ENCODE data around the gene MOCS3. TPM values are rescaled to one million over a fixed set of nuclear protein-coding genes. Genes with fewer than 3 reads are reported as not detected.

Gene MOCS3
- total and polyA plus RNA-seq, 2 donors from 2014 or later = 1.9 to 5.1 TPM

DNA sequence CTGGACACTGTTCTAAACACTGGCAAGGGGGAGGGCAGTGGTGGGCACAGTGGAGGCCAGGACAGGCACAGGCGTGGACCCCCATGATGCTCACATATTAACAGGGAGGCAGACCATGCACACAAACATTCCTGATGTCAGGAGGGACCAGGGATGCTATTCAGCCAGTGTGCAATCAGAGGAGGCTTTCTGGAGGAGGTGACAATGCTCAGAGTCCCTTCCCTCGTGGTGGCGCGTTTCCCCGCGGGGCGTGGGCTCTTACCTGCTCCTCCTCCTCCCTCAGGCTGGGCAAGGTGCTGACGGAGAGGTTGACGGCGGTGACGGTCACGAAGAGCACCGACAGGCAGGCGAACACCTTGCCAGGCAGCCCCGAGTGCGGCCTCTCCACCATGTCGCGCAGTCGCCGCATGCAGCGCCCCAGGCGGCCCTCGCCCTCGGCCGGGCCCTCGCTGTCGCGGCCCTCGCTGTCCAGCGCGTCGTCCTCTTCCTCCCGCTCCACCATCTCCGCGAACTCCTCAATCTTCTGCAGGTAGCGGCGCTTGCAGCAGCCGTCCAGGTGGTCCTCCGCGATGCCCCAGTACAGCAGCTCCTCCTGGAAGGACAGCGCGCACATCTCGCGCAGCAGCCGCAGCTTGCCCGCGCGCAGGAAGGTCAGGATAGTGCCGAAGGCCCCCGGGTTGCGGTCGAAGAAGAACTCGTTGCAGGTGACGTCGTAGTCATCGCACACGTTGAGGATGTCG is 50.9 kb downstream of the MOCS3 start:
- Histone ChIP-seq H3K9ac (ENCODE audit: low read length in 3 of 3) (no peak overlapping the region), H3K27ac (ENCODE audit: low read depth in 2 of 2, low read length in 2 of 2) (no peak overlapping the region), H3K27me3 (ENCODE audit: control insufficient read depth, insufficient read depth, low read length) (no peaks in the 10 kb centered on the region), H3K4me1 (ENCODE audit: control insufficient read depth in 2 of 3, insufficient read depth in 2 of 3, low read depth in 1 of 3, low read length in 3 of 3) (no peaks in the 10 kb centered on the region), H3K9me3 (ENCODE audit: control insufficient read depth in 2 of 3, insufficient read depth in 1 of 3, low read length in 3 of 3) (no peaks in the 10 kb centered on the region), H3K36me3 (ENCODE audit: control insufficient read depth in 2 of 3, insufficient read depth in 3 of 3, low read length in 3 of 3) (no peaks in the 10 kb centered on the region), H3K4me3 (ENCODE audit: low read length in 3 of 3) (no peak overlapping the region)
- FAIRE-seq = no peak
- peak in 1 of 5 donors; percentile 31 for DNase-seq
- intact Hi-C loops (cut with DNase I) = no loop called here
- TF ChIP-seq, protein P1, sequence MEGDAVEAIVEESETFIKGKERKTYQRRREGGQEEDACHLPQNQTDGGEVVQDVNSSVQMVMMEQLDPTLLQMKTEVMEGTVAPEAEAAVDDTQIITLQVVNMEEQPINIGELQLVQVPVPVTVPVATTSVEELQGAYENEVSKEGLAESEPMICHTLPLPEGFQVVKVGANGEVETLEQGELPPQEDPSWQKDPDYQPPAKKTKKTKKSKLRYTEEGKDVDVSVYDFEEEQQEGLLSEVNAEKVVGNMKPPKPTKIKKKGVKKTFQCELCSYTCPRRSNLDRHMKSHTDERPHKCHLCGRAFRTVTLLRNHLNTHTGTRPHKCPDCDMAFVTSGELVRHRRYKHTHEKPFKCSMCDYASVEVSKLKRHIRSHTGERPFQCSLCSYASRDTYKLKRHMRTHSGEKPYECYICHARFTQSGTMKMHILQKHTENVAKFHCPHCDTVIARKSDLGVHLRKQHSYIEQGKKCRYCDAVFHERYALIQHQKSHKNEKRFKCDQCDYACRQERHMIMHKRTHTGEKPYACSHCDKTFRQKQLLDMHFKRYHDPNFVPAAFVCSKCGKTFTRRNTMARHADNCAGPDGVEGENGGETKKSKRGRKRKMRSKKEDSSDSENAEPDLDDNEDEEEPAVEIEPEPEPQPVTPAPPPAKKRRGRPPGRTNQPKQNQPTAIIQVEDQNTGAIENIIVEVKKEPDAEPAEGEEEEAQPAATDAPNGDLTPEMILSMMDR (IDR thresholded peaks at IDR 0.05; ENCODE audit: borderline replicate concordance, extremely low read depth, insufficient read depth) = no peak

DNA sequence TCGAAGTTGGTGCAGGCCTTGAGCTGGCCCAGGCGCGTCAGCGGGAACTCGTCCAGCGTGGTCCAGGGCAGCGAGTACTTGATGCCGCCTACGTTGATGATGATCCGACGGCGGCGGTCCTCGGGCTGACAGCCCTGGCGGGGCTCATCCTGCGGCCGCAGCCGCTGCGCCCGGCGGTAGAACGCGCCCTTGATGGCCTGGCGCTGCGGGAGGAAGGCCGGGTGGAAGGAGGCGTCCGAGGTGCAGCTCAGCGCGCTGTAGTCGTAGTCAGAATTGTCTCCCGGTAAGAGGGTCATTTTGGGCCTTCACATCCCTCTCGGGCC is 51.4 kb downstream of the MOCS3 start:
- no peaks in the 10 kb centered on the region for H3K27me3 ChIP-seq (ENCODE audit: control insufficient read depth, insufficient read depth, low read length)
- intact Hi-C loops (cut with DNase I) = no loop called here
- no peak overlapping the region for H3K9ac ChIP-seq (ENCODE audit: low read length in 3 of 3)
- no peaks in the 10 kb centered on the region for H3K9me3 ChIP-seq (ENCODE audit: control insufficient read depth in 2 of 3, insufficient read depth in 1 of 3, low read length in 3 of 3)
- no peak for FAIRE-seq
- TF ChIP-seq, protein P1 (IDR thresholded peaks at IDR 0.05; ENCODE audit: borderline replicate concordance, extremely low read depth, insufficient read depth) = no peak
- H3K4me1 ChIP-seq (ENCODE audit: control insufficient read depth in 2 of 3, insufficient read depth in 2 of 3, low read depth in 1 of 3, low read length in 3 of 3) = no peaks in the 10 kb centered on the region
- H3K4me3 ChIP-seq (ENCODE audit: low read length in 3 of 3) = no peak overlapping the region
- DNase-seq = no peak
- H3K36me3 ChIP-seq (ENCODE audit: control insufficient read depth in 2 of 3, insufficient read depth in 3 of 3, low read length in 3 of 3) = no peaks in the 10 kb centered on the region
- H3K27ac ChIP-seq (ENCODE audit: low read depth in 2 of 2, low read length in 2 of 2) = no peak overlapping the region

DNA sequence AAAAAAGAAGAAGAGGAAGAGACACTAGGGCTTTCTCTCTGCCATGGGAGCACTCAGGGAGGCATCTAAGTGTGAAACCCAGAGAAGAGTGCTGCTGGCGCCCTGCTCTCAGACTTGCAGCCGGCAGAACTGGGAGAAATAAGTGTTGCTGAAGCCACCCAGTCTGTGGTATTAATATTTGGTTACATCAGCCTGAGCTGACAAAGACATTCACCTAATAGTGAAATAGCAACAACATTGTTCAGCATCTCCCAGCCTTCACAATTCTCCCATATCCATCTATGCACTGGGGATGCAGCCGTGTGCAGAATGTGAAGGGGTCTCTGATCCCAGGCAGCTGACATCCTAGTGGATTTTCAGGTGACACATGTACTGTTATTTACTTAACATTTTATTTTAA is 52.3 kb downstream of the MOCS3 start:
- Histone ChIP-seq H3K27ac (ENCODE audit: low read depth in 2 of 2, low read length in 2 of 2) (no peak overlapping the region), H3K9ac (ENCODE audit: low read length in 3 of 3) (no peak overlapping the region), H3K36me3 (ENCODE audit: control insufficient read depth in 2 of 3, insufficient read depth in 3 of 3, low read length in 3 of 3) (no peaks in the 10 kb centered on the region), H3K9me3 (ENCODE audit: control insufficient read depth in 2 of 3, insufficient read depth in 1 of 3, low read length in 3 of 3) (no peaks in the 10 kb centered on the region), H3K27me3 (ENCODE audit: control insufficient read depth, insufficient read depth, low read length) (no peaks in the 10 kb centered on the region), H3K4me3 (ENCODE audit: low read length in 3 of 3) (no peak overlapping the region), H3K4me1 (ENCODE audit: control insufficient read depth in 2 of 3, insufficient read depth in 2 of 3, low read depth in 1 of 3, low read length in 3 of 3) (no peaks in the 10 kb centered on the region)
- FAIRE-seq = no peak
- DNase-seq = no peak
- TF ChIP-seq, protein P1 (IDR thresholded peaks at IDR 0.05; ENCODE audit: borderline replicate concordance, extremely low read depth, insufficient read depth) = no peak
- intact Hi-C loops (cut with DNase I) = no loop called here

DNA sequence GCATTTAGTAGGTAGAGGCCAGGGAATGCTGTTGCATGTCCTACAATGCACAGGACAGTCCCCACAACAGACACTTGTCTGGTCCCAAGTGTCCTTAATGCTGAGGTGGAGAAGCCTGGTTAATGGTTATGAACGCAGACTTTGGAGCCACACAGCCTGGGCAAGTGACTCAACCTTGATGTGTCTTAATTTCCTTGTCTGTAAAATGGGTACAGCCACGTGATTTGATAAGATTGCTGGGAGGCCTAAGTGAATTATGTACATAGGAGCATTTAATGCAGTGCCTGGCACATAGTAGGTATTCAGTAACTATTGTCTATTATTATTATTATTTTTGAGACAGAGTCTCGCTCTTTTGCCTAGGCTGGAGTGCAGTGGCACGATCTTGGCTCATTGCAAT is 52.9 kb downstream of the MOCS3 start:
- no peak for DNase-seq
- FAIRE-seq = no peak
- H3K27me3 ChIP-seq (ENCODE audit: control insufficient read depth, insufficient read depth, low read length) = no peaks in the 10 kb centered on the region
- H3K9ac ChIP-seq (ENCODE audit: low read length in 3 of 3) = no peak overlapping the region
- H3K36me3 ChIP-seq (ENCODE audit: control insufficient read depth in 2 of 3, insufficient read depth in 3 of 3, low read length in 3 of 3) = no peaks in the 10 kb centered on the region
- H3K4me1 ChIP-seq (ENCODE audit: control insufficient read depth in 2 of 3, insufficient read depth in 2 of 3, low read depth in 1 of 3, low read length in 3 of 3) = no peaks in the 10 kb centered on the region
- TF ChIP-seq, protein P1 (IDR thresholded peaks at IDR 0.05; ENCODE audit: borderline replicate concordance, extremely low read depth, insufficient read depth) = no peak
- H3K9me3 ChIP-seq (ENCODE audit: control insufficient read depth in 2 of 3, insufficient read depth in 1 of 3, low read length in 3 of 3) = no peaks in the 10 kb centered on the region
- no peak overlapping the region for H3K4me3 ChIP-seq (ENCODE audit: low read length in 3 of 3)
- H3K27ac ChIP-seq (ENCODE audit: low read depth in 2 of 2, low read length in 2 of 2) = no peak overlapping the region
- intact Hi-C loops (cut with DNase I) = no loop called here

All from kidney (tissue), 14 donors.